GM21526 (cell line): ENCODE results near the gene ARFGAP1.
"Not testable (repeated sequence)": the region's sequence is repeated elsewhere in the genome, so short reads cannot be mapped to it uniquely, and the experiment has no call there.

Experiments
- ATAC-seq: cut with Tn5 transposase; IDR thresholded peaks from one replicate; pipeline ENCODE4 v1.9.1; 2021; ENCODE audit warnings: moderate library complexity; ENCODE audit not compliant: unreplicated experiment, low FRiP score

The ARFGAP1 gene

GRCh38 chr20:63305933-63306672 is 33.5 kb downstream of the ARFGAP1 start:
- ATAC-seq, result not testable (repeated sequence)

GRCh38 chr20:63306673-63307537 is 34.3 kb downstream of the ARFGAP1 start:
- no peak for ATAC-seq

GRCh38 chr20:63307538-63308217 is 35.1 kb downstream of the ARFGAP1 start:
- ATAC-seq, result no peak

- ATAC-seq, result no peak
Measured at GRCh38 chr20:63308218-63308911, 35.8 kb downstream of the ARFGAP1 start.

GRCh38 chr20:63309261-63310071 is 36.9 kb downstream of the ARFGAP1 start:
- ATAC-seq, result no peak

- ATAC-seq, result no peak
Measured at GRCh38 chr20:63310265-63310991, 37.8 kb downstream of the ARFGAP1 start.

GRCh38 chr20:63311186-63311832 is 38.7 kb downstream of the ARFGAP1 start:
- ATAC-seq, result no peak

- ATAC-seq, result no peak
Measured at GRCh38 chr20:63311833-63312243, 39.2 kb downstream of the ARFGAP1 start.

GRCh38 chr20:63312273-63312672 is 39.7 kb downstream of the ARFGAP1 start:
- no peak for ATAC-seq

GRCh38 chr20:63312690-63313348 is 40.2 kb downstream of the ARFGAP1 start:
- ATAC-seq, result no peak

GRCh38 chr20:63313349-63314014 is 40.9 kb downstream of the ARFGAP1 start:
- no peak for ATAC-seq

GRCh38 chr20:63314015-63314471 is 41.4 kb downstream of the ARFGAP1 start:
- no peak for ATAC-seq

- no peak for ATAC-seq
Measured at GRCh38 chr20:63314566-63315239, 42.1 kb downstream of the ARFGAP1 start.

- no peak for ATAC-seq
Measured at GRCh38 chr20:63315240-63315689, 42.7 kb downstream of the ARFGAP1 start.

- no peak for ATAC-seq
Measured at GRCh38 chr20:63315731-63316491, 43.3 kb downstream of the ARFGAP1 start.

GRCh38 chr20:63316502-63316921 is 43.9 kb downstream of the ARFGAP1 start:
- ATAC-seq, result no peak
